GM18505 (cell line): ENCODE data around the gene PYM1.

Experiments
- ATAC-seq: cut with Tn5 transposase; IDR thresholded peaks from one replicate; pipeline ENCODE4 v1.9.1; 2021; ENCODE audit not compliant: unreplicated experiment
- POLR2A ChIP-seq: IDR thresholded peaks from 4 replicates; pipeline ENCODE4 v1.6.1; 2011; ENCODE audit warnings: borderline replicate concordance; ENCODE audit not compliant: insufficient read depth, insufficient read length; ENCODE audit errors: extremely low read depth

Gene PYM1

GRCh38 chr12:55927588-55928502, at the start of gene PYM1:
PYM1 (minus strand) TSS chr12:55927894; CDS start chr12:55927761, 133 bp downstream.
- ATAC-seq, result peak; percentile 29
- peak; percentile 82 for TF ChIP-seq POLR2A

DNA sequence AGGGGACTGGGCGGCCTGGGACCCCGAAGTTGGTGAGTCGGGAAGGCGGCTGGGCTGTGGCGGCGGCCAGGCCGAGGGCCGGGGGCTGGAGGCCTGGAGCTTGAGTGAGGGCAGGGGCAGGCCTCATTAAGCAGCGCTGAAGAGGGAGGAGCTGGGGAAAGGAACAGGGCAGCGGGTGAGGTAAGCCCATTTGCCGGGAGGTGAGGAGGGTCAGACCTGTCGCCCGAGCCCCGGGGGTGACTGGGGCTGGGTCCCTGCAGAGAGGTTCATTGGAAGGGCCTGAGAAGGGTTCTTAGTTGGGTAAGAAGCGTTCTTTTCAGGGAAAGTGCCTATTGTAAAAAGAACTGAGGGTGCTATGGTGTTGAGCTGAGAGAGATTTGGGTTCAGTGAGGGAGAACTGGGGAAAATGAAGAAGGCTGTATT, 46.6 kb upstream of the PYM1 start:
- TF ChIP-seq POLR2A, result no peak
- peak; percentile 14 for ATAC-seq

DNA sequence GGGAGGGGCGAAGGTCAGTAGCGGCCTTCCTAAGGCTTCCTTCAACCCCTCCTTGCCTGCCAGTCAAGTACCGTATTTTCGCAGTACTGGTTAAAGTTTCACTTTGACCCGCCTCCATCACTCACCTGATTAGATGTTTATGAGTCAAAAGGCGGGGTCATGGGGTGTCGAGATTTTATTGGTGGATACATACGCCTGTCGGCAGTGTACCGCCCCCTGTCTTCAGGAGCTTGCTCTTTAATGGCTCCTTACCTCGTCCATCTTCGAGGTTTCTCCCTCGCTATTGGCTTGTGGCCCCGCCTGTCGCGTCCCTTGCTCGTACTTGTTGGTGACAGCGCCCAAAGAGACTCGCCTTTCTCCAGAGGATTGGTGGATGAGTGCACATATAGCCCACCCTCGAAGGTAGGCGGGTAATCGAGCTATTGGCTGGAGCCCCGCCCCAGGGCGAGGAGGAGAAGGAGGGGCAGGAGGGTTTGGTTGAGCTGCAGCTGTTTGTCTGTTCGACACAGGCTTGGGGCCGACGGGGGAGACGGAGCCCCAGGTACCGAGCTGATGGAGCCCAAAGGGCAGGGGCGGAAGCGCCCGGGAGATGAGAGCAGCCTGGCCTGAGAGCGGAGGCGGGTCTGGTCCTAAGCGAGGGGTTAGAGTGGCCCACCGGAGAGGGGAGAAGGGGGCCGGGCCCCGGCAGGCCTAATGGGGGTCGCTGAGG, 46.1 kb upstream of the PYM1 start, which contains the start of gene RAB5B:
TSS of gene RAB5B (plus strand) at position 480 of the 709 bp plus-strand sequence. CDS start 12,883 bp downstream, outside the sequence.
- TF ChIP-seq POLR2A, result peak; percentile 92

DNA sequence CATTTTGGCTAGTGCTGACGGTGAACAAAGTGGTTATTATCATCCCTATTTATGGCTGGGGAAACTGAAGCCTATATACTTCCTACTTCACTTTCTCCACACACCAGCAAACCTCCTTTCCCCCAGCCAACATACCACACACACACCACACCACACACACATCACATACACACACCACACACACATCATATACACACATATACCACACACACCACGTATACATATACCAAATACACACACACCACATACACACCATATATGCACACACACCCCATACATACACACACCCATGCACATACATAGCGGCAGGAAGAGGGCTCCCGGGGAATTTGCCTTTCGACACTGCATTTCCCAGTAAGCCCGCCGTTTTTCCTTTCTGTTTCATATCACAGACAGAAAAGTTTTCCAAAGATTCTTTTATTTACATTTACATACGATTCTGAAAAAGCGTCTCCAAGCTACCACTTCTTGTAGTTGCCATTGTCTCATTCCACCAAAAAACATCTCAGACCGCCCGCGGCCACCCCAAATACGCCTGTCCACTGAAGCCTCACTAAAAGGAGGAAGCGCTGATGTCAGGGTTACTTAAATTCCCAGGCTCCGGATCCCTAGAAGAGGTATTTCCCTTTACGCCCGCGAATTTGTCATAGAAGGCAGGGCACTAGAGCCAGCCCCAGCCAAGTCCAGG, 45.4 kb upstream of the PYM1 start:
- ATAC-seq, result no peak
- TF ChIP-seq POLR2A, result no peak

More for the DNA sequence above, 46.1 kb upstream of the PYM1 start, which contains the start of gene RAB5B:
- ATAC-seq, result peak; percentile 90

DNA sequence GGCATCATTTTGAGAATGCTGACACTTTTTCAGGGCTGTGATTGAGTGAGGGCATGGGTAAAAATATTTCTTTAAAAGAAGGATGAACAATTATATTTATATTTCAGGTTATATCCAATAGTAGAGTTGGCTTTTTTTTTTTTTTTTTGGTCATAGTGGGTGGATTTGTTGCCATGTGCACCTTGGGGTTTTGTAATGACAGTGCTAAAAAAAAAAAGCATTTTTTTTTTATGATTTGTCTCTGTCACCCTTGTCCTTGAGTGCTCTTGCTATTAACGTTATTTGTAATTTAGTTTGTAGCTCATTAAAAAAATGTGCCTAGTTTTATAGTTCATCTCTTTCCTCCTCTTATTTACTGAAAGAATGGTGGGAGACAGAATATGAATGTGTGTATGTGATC, 44.8 kb upstream of the PYM1 start:
- no peak for ATAC-seq
- TF ChIP-seq POLR2A, result no peak

DNA sequence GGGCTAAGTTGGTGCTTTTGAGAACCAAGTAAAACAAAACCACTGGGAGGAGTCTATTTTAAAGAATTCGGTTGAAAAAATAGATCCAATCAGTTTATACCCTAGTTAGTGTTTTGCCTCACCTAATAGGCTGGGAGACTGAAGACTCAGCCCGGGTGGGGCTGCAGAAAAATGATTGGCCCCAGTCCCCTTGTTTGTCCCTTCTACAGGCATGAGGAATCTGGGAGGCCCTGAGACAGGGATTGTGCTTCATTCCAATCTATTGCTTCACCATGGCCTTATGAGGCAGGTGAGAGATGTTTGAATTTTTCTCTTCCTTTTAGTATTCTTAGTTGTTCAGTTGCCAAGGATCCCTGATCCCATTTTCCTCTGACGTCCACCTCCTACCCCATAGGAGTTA, 44.3 kb upstream of the PYM1 start:
- no peak for ATAC-seq
- no peak for TF ChIP-seq POLR2A

- TF ChIP-seq POLR2A, result no peak
- ATAC-seq, result no peak
These were observed 43.1 kb upstream of the PYM1 start for GRCh38 chr12:55970775-55971174.

- TF ChIP-seq POLR2A, result no peak
- no peak for ATAC-seq
These were observed 41.7 kb upstream of the PYM1 start for GRCh38 chr12:55969356-55969755.

DNA sequence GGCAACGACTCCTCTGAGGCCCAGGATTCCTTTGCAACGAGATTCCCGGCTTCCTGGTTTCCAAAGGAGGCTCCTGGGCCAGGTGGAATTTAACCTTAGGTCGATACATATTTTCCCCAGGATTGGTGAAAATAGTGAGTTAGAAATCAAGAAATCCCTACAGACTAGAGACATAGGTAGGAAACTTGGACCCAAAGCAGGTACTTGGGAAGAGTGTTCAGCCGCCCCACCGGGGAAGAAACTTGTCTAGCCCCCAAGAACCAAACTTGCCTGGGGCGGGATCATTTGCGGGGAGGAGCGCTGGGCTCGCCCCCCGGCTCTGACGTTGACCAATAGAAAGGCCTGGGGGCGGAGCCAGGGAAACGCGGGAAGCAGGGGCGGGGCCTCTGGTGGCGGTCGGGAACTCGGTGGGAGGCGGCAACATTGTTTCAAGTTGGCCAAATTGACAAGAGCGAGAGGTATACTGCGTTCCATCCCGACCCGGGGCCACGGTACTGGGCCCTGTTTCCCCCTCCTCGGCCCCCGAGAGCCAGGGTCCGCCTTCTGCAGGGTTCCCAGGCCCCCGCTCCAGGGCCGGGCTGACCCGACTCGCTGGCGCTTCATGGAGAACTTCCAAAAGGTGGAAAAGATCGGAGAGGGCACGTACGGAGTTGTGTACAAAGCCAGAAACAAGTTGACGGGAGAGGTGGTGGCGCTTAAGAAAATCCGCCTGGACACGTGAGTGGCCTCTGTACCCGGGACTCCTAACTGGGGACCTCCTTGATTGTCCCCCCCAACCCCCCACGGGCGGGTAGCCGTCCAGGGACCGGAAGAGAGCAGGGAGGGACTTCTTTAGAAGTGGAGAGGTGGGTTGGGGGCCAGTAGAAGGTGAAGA, 39.0 kb upstream of the PYM1 start, which contains the start of gene CDK2:
TSS of gene CDK2 (plus strand) at position 423 of the 874 bp plus-strand sequence. CDS start at position 602, 179 bp downstream.
- ATAC-seq, result peak; percentile 90

DNA sequence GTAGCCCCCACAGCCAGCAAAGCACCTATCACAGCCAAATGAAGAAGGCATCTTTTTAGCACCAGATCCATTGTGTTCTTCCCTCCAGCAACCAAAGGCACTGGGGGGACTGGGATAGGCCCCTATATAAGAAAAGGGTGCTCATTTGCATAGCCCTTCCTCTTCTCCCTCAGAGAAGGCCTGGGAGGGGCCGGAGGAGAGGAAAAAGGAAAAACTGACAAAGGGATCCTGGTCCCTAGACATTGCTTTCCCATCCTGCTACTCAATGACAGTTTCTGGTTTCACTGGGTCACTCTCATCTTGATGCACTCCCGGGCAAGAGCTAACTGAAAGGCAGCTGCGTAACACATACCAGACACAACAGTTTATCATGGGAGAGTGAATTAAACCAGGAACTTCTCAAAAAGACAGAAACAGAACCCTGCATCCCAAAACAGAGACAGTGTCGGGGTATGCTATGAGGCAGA, 38.3 kb upstream of the PYM1 start, which contains the start of gene PMEL:
TSS of gene PMEL (minus strand) at position 102 of the 467 bp plus-strand sequence. CDS start at position 71, 31 bp downstream.
- no peak for TF ChIP-seq POLR2A

More for the DNA sequence above, 39.0 kb upstream of the PYM1 start, which contains the start of gene CDK2:
- TF ChIP-seq POLR2A, result peak; percentile 77

GRCh38 chr12:55965240-55965639, 37.5 kb upstream of the PYM1 start:
- ATAC-seq, result no peak
- TF ChIP-seq POLR2A, result no peak

More for the DNA sequence above, 38.3 kb upstream of the PYM1 start, which contains the start of gene PMEL:
- no peak for ATAC-seq

GRCh38 chr12:55963760-55964159, 36.1 kb upstream of the PYM1 start:
- ATAC-seq, result no peak
- TF ChIP-seq POLR2A, result no peak
